RWPE1 (cell line): ENCODE data around the gene TMEM59.

Source experiments
- CTCF ChIA-PET: fragments of 350-600 bp; sonication (Branson Sonifier 250); formaldehyde crosslinking; extraction: SDS; loops from one replicate; lab custom pipeline; 2021; lab: Yijun Ruan, JAX
- POLR2A ChIA-PET: fragments of 400-600 bp; formaldehyde crosslinking; extraction: SDS; loops from one replicate; lab custom pipeline; 2020; ENCODE audit warnings: antibody characterized with exemption; ENCODE audit not compliant: low non-redundant PET; lab: Yijun Ruan, JAX
- DNase-seq: peaks from one replicate; pipeline ENCODE4 v3.0.0; 2012; ENCODE audit warnings: low spot score
- H3K27ac ChIP-seq: fragments of 450-650 bp; 2 replicates; pipeline ENCODE4 v1.5.1; 2017
- TF ChIP-seq, protein P1 (sequence below): fragments of 450-650 bp; conservative IDR thresholded peaks from 2 replicates; pipeline ENCODE4 v1.5.1; 2017; ENCODE audit warnings: low read depth, mild to moderate bottlenecking

TMEM59 gene

DNA sequence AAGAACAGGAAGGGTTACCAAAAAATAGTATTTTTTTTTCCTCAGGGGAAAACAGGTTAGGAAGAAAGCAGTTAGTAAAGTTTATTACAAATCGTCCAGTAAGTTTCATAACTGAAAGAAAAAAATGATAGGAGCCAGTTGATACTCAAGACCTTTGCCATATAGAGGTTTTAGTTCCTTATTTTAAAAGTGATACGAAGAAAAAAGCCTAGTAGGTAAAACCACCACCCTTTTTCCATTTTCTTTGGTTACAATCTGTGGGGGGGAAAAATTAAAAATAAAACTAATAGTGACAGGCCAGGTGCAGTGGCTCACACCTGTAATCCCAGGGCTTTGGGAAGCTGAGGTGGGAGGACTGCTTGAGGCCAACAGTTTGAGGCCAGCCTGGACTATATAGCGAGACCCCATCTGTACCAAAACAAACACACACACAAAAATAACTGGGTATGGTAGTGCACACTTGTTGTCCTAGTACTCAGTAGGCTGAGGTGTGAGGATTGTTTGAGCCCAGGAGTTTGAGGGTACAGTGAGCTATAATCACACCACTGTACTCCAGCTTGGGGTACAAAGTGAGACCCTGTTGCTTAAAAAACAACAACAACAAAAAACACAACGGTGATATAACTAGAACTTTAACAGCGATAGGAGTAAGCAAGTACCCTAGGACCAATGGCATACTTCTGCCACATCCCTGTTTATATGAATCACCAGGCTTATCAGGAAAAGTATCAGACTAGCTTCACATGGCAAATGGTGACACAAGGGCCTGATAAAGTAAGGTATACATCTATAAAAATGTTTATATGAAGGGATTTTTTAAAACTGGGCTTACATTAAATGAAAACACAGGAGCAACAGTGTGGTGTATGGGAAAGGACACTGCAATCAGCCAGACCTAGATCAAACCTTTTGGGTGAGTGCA lies 5.4 kb downstream of the TMEM59 start:
- CTCF ChIA-PET = no interaction called here
- POLR2A ChIA-PET = interaction anchor here (0.5 kb wide), 1 partner anchor 32 kb away, joined by 3 read pairs; no protein-coding TSS in a partner anchor
- TF ChIP-seq, protein P1, sequence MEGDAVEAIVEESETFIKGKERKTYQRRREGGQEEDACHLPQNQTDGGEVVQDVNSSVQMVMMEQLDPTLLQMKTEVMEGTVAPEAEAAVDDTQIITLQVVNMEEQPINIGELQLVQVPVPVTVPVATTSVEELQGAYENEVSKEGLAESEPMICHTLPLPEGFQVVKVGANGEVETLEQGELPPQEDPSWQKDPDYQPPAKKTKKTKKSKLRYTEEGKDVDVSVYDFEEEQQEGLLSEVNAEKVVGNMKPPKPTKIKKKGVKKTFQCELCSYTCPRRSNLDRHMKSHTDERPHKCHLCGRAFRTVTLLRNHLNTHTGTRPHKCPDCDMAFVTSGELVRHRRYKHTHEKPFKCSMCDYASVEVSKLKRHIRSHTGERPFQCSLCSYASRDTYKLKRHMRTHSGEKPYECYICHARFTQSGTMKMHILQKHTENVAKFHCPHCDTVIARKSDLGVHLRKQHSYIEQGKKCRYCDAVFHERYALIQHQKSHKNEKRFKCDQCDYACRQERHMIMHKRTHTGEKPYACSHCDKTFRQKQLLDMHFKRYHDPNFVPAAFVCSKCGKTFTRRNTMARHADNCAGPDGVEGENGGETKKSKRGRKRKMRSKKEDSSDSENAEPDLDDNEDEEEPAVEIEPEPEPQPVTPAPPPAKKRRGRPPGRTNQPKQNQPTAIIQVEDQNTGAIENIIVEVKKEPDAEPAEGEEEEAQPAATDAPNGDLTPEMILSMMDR = no peak
- DNase-seq = no peak
- H3K27ac ChIP-seq = no peak overlapping the region

DNA sequence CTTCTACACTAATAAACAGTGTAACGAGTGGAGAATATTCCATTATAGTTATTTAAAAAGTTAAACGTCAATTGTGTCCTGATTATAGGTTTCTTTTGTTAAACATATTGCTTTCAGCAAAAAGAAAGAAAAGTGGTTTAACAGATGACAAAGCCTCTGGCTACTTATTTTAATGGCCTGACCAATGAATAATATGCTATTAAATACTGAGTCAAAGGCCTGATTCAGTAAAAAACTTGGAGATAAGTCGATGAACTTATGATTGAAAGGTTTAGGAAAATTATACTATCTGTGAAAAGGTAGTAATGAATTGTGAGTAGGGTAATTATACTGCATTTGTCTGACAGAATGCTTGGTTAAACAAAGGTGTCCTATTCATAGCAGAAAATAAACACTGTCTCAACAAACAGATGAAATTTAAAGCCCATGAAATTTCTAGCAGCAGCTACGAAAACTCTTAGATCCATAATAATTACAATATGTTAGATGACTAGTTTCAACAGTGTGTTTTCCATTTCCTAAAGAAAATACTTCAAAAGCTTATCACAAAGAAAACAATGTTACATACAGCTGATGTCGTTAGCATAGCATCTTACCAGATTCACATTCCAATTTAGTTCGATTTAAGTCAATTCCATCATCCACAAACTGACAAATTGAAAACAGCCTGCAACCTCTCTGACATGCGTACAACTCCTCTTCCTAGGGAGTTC lies 6.2 kb downstream of the TMEM59 start:
- no peak overlapping the region for H3K27ac ChIP-seq
- CTCF ChIA-PET = no interaction called here
- POLR2A ChIA-PET = no interaction called here
- no peak for DNase-seq
- TF ChIP-seq, protein P1 = no peak

DNA sequence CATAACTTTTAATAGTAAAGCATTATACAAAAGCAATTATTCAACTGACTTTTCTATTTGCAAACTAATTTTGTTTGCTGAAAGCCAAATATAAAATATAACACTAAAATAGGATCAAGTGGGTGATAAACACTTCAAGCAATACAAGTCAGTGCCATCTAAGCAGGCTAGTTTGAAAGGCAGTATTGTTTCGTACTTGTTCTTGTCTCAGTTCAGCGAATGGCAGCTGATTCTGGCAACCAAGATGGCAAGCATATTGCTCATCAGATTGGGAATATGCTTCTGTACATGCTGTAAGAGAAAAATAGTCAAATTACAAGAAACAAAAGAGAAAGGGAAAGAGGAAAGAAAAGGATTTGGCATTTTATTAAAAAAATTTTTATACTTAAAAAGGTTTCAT lies 7.5 kb downstream of the TMEM59 start:
- no peak overlapping the region for H3K27ac ChIP-seq
- no peak for DNase-seq
- CTCF ChIA-PET = interaction anchor here (0.6 kb wide), 1 partner anchor 89 kb away, joined by 3 read pairs; no protein-coding TSS in a partner anchor
- TF ChIP-seq, protein P1 = no peak
- POLR2A ChIA-PET = no interaction called here

DNA sequence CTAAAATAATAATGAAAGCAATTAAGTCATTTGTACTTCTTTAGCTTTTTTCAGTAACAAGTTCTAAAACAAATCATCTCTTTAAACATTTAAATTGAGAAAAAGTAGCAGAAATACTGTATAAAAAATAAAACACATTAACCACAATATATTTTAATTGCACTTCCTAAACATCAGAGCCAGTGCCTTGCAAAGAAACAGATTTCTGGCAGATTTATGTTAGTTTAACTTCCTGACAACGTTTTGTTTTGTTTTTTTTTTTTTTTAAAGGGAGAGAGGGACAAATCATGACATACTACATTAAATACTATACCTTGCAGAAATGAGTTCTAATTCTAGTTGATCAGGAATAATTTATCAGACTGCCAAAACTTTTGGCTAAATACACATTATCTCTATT lies 11.2 kb downstream of the TMEM59 start:
- POLR2A ChIA-PET = no interaction called here
- CTCF ChIA-PET = interaction anchor here (0.6 kb wide), 2 partner anchors 90 to 448 kb away, joined by 3 read pairs; no protein-coding TSS in a partner anchor
- H3K27ac ChIP-seq = no peak overlapping the region
- TF ChIP-seq, protein P1 = no peak
- no peak for DNase-seq

DNA sequence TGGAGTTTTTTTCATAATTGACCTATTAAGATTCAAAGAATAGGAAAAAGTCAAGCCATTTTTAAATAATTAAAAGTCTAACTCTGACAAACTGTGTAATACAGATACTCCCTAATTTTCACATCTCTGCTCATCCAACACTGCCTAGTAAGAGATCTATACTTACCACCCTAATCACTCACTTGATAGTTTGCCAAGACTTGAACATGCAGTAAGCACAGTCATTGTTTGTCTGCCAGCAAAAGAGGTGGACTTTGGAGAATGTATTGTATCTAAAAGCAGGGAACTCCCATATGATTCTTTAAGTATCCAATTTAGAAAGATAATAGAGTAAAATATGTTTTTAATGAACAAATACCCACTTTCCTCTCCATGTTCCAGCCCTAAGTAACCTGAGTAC lies 15.5 kb downstream of the TMEM59 start:
- TF ChIP-seq, protein P1 = no peak
- POLR2A ChIA-PET = no interaction called here
- DNase-seq = no peak

More for the DNA sequence above, 15.5 kb downstream of the TMEM59 start:
- H3K27ac ChIP-seq = no peak overlapping the region
- CTCF ChIA-PET = no interaction called here
